HFFc6 (cell line): ENCODE measurements around the gene SPATA4. TPM values are rescaled to one million over a fixed set of nuclear protein-coding genes. Genes with fewer than 3 reads are reported as not detected.

Source experiments
- DNase-seq: peaks from one replicate; pipeline ENCODE4 v3.0.0-alpha.2; 2018
- H3K27ac Mint-ChIP-seq: 2 replicates; pipeline ENCODE4 v1.8.0; 2020; ENCODE audit warnings: mild to moderate bottlenecking, mixed read lengths
- H3K27me3 Mint-ChIP-seq: 2 replicates; pipeline ENCODE4 v1.8.0; 2021; ENCODE audit warnings: mild to moderate bottlenecking, moderate library complexity, mixed read lengths; ENCODE audit not compliant: insufficient read depth
- H3K36me3 Mint-ChIP-seq: 2 replicates; pipeline ENCODE4 v1.8.0; 2021; ENCODE audit warnings: low read depth, mixed read lengths
- H3K4me1 Mint-ChIP-seq: 2 replicates; pipeline ENCODE4 v1.8.0; 2020; ENCODE audit warnings: low read depth, mixed read lengths
- H3K4me3 Mint-ChIP-seq: 2 replicates; pipeline ENCODE4 v1.8.0; 2020; ENCODE audit warnings: mild to moderate bottlenecking, moderate library complexity, mixed read lengths
- H3K9me3 Mint-ChIP-seq: 2 replicates; pipeline ENCODE4 v1.8.0; 2020; ENCODE audit warnings: mild to moderate bottlenecking, mixed read lengths
- long read RNA-seq: library from polyadenylated mRNA; unstranded; transcript quantifications from one replicate; pipeline ENCODE4 v2.0.0, GENCODE V29; 2019
- total RNA-seq, 6 experiments: library from RNA; stranded (reverse); fragmentation: NEBNext Ultra II Directional; extraction: Animal tissue kit (Norgen Biotek cat#: 25700); gene quantifications; 2 replicates in 1 of 6; 3 replicates in 5 of 6; pipeline ENCODE4 v1.2.3, GENCODE V29; 2021
- TF ChIP-seq, protein P1 (sequence below): fragments of 200-600 bp; sonication (generic); IDR thresholded peaks from 2 replicates; pipeline ENCODE4 v1.5.0; 2021; ENCODE audit warnings: antibody characterized with exemption, mild to moderate bottlenecking

SPATA4 gene
- total RNA-seq: under 1 TPM in 4 of 6 experiments, not detected in 2; 0.14 to 0.38 (median 0.20) TPM
- long read RNA-seq: 0 reads

DNA sequence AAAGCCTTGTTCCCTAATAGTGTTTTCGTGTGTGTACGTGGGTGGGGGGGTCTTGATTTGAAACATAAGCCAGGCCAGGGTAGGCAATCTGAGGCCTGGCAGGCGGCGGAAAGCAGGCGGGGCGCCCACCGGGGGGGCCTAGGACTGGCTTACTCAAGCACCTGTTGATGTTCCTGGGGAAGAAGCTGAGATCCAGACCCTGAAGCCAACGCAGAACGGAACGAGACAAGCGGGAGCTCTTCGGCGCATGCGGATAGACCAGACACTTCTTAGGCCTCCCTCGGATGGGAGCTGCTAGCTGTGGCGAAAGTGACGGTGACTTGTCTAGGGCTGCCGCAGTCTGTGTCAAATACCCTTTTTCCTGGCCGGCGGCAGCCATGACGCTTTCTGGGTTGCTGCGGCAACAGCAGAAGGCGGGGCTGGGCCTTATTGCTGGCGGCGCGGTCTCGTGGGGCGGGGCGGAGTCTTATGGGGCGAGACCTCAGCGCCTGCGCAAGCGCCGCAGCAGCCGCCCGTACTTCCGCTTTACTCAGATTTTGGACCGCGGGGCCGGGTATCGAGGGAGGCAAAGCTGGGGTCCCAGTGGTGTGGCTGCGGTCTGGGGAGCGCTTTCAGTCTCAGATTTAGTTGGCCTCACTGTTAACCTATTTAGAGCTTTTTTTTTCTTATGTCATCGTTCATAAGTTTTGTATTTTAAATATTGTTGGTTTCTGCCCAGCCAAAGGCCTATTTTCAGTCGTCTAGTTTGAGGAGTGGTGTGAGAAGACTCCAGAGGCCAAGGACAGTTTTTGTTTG lies at the start of gene SPATA4:
SPATA4 (minus strand) TSS at position 402 of the 795 bp plus-strand sequence; CDS start at position 379, 23 bp downstream.
- H3K27me3 Mint-ChIP-seq: peaks cover 5% of the 10 kb centered on the region
- H3K4me3 Mint-ChIP-seq: peak within 1 kb of the TSS; percentile 92
- H3K27ac Mint-ChIP-seq: peak within 1 kb of the TSS; percentile 98
- peaks cover 50% of the 10 kb centered on the region for H3K4me1 Mint-ChIP-seq
- peak; percentile 86 for DNase-seq
- no peaks in the 10 kb centered on the region for H3K36me3 Mint-ChIP-seq
- no peaks in the 10 kb centered on the region for H3K9me3 Mint-ChIP-seq
- TF ChIP-seq, protein P1, sequence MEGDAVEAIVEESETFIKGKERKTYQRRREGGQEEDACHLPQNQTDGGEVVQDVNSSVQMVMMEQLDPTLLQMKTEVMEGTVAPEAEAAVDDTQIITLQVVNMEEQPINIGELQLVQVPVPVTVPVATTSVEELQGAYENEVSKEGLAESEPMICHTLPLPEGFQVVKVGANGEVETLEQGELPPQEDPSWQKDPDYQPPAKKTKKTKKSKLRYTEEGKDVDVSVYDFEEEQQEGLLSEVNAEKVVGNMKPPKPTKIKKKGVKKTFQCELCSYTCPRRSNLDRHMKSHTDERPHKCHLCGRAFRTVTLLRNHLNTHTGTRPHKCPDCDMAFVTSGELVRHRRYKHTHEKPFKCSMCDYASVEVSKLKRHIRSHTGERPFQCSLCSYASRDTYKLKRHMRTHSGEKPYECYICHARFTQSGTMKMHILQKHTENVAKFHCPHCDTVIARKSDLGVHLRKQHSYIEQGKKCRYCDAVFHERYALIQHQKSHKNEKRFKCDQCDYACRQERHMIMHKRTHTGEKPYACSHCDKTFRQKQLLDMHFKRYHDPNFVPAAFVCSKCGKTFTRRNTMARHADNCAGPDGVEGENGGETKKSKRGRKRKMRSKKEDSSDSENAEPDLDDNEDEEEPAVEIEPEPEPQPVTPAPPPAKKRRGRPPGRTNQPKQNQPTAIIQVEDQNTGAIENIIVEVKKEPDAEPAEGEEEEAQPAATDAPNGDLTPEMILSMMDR: no peak

DNA sequence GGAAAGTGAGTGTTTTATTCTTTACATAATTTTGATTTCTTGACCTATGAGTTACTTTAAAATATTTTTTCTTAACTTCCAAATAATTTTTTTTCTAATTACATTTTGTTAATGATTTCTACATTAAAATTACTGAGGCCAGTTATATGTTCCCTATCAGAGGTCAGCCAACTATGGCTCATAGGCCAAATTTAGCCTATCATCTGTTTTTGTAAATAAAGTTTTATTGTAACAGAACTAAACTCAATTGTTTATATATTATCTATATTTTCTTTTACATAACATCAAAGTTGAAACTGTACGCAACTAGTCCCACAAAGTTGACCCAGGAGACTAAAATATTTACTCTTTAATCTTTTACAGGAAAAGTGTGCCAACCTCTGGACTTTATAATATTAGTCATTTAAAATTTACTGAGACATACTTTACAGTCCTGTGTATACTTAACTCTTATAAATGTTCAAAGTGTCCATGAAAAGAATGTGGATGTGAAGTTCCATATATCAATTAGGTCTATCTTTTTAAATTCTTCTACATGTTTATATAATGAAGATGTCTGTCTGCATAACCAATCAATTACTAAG lies 47.5 kb upstream of the SPATA4 start:
- H3K27me3 Mint-ChIP-seq: no peaks in the 10 kb centered on the region
- H3K4me3 Mint-ChIP-seq: no peak overlapping the region
- H3K9me3 Mint-ChIP-seq: no peaks in the 10 kb centered on the region
- peaks cover 12% of the 10 kb centered on the region for H3K4me1 Mint-ChIP-seq
- TF ChIP-seq, protein P1: no peak
- H3K36me3 Mint-ChIP-seq: no peaks in the 10 kb centered on the region
- no peak overlapping the region for H3K27ac Mint-ChIP-seq
- DNase-seq: no peak

DNA sequence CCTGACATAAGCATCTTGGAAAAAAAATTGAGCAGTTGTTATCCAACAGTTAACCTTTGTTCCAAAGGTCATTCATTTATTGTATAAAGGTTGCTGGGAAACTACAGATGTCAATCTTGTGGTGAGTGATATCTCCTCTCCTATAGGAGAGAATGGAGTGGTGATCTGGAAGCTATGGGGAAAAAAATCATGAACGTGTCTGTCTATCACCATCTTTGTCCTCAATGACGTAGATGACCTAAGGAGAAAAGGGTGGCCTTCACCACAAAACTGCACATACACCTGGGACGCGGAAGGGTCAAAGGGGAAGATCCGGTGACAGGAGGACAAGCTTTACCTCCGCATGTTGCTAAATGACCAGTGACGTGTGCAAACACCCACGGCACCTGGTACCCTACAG lies 46.3 kb upstream of the SPATA4 start:
- Mint-ChIP-seq H3K9me3 (no peaks in the 10 kb centered on the region), H3K27me3 (no peaks in the 10 kb centered on the region), H3K4me3 (no peak overlapping the region), H3K4me1 (peaks cover 19% of the 10 kb centered on the region), H3K36me3 (no peaks in the 10 kb centered on the region), H3K27ac (no peak overlapping the region)
- DNase-seq: no peak
- TF ChIP-seq, protein P1: no peak

DNA sequence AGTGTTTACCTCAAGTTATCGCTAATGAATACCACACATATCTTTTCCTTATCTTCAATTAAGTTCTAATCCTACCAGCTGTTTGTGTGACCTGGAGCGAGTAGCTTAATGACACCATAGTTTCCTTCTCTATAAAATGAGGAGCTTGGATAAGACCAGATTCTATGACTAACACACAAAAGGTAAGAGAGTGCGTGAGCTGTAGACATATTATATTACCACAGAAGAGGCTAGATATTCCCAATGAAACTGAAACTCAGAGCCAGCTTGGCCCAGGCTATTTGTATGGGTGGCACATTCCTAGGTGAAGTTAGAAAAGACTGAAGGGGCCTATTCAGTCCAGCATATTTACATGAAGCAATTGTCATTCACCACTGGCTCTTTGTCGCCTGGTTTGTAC lies 43.4 kb upstream of the SPATA4 start:
- no peaks in the 10 kb centered on the region for H3K36me3 Mint-ChIP-seq
- TF ChIP-seq, protein P1: no peak
- DNase-seq: peak; percentile 7
- peak overlapping the region; percentile 70 for H3K27ac Mint-ChIP-seq
- H3K4me1 Mint-ChIP-seq: peaks cover 24% of the 10 kb centered on the region
- peak overlapping the region; percentile 18 for H3K4me3 Mint-ChIP-seq
- no peaks in the 10 kb centered on the region for H3K9me3 Mint-ChIP-seq
- H3K27me3 Mint-ChIP-seq: no peaks in the 10 kb centered on the region

DNA sequence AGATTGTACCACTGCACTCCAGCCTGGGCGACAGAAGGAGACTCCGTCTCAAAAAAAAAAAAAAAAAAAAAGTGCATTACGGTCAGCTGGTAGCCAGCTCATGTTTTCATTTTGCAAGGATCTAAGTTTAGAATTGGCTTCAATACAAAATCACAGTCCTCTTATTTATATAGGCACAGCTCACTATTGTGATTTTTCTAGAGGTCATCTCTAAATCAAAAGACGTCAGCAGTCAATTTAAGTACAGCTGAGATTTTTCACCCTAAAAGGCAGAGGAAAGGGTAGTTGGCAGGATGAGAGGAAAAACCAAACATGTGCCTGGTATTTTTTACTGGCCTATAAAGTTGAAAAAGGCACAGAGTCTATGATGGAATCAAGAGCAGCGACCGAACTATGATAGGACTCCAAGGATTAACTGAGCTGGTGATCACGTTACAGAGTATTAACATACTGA lies 42.8 kb upstream of the SPATA4 start:
- peak overlapping the region; percentile 70 for H3K27ac Mint-ChIP-seq
- H3K4me3 Mint-ChIP-seq: peak overlapping the region; percentile 18
- H3K9me3 Mint-ChIP-seq: no peaks in the 10 kb centered on the region
- TF ChIP-seq, protein P1: no peak
- DNase-seq: peak; percentile 84
- peaks cover 24% of the 10 kb centered on the region for H3K4me1 Mint-ChIP-seq
- H3K36me3 Mint-ChIP-seq: no peaks in the 10 kb centered on the region
- H3K27me3 Mint-ChIP-seq: no peaks in the 10 kb centered on the region
